GM12878 (cell line): ENCODE data around the gene UNC119. TPM values are rescaled to one million over a fixed set of nuclear protein-coding genes. Genes with fewer than 3 reads are reported as not detected.

ENCODE experiments used
- E2F8 ChIP-seq: fragments of 450-650 bp; IDR thresholded peaks from 2 replicates; pipeline ENCODE4 v1.6.1; 2018; ENCODE audit warnings: mild to moderate bottlenecking, low read depth, moderate library complexity; ENCODE audit not compliant: partially characterized antibody
- E4F1 ChIP-seq: fragments of 450-650 bp; IDR thresholded peaks from 2 replicates; pipeline ENCODE4 v1.6.1; 2018; ENCODE audit warnings: borderline replicate concordance, mild to moderate bottlenecking; ENCODE audit not compliant: partially characterized antibody
- ESRRA ChIP-seq: IDR thresholded peaks from 2 replicates; pipeline ENCODE4 v1.6.1; 2012; ENCODE audit warnings: mild to moderate bottlenecking, low read length, improper control_type of control experiment
- GABPA ChIP-seq: IDR thresholded peaks from 2 replicates; pipeline ENCODE4 v1.6.1; 2014; ENCODE audit warnings: antibody characterized with exemption, low read depth, mild to moderate bottlenecking, inconsistent platforms
- IKZF2 ChIP-seq, 2 experiments: fragments of 450-650 bp; IDR thresholded peaks; 2 replicates each; pipeline ENCODE4 v1.6.1; 2017; ENCODE audit warnings: mild to moderate bottlenecking in 2 of 2, moderate library complexity in 2 of 2
- IRF4 ChIP-seq: IDR thresholded peaks from 2 replicates; pipeline ENCODE4 v1.6.1; 2011; ENCODE audit warnings: low read depth, low read length
- NR2C1 ChIP-seq: fragments of 450-650 bp; IDR thresholded peaks from 2 replicates; pipeline ENCODE4 v1.6.1; 2017; ENCODE audit warnings: antibody characterized with exemption, mild to moderate bottlenecking, moderate library complexity
- NRF1 ChIP-seq: conservative IDR thresholded peaks from 2 replicates; pipeline ENCODE4 v1.6.1; 2011; ENCODE audit warnings: mild to moderate bottlenecking, low read depth, low read length, improper control_type of control experiment
- PBX3 ChIP-seq: IDR thresholded peaks from 2 replicates; pipeline ENCODE4 v1.6.1; 2011; ENCODE audit warnings: mild to moderate bottlenecking, low read depth, low read length, moderate library complexity; ENCODE audit not compliant: insufficient replicate concordance
- PRDM15 ChIP-seq: fragments of 450-650 bp; formaldehyde crosslinking; IDR thresholded peaks from 2 replicates; pipeline ENCODE4 v1.4.0; 2020; ENCODE audit warnings: mild to moderate bottlenecking, moderate library complexity
- RUNX3 ChIP-seq: IDR thresholded peaks from 2 replicates; pipeline ENCODE4 v1.6.1; 2012; ENCODE audit warnings: low read length, inconsistent platforms
- SPI1 ChIP-seq: IDR thresholded peaks from 2 replicates; pipeline ENCODE4 v1.6.1; 2011; ENCODE audit warnings: low read depth, mild to moderate bottlenecking, low read length, moderate library complexity, borderline replicate concordance; ENCODE audit not compliant: insufficient read depth
- SREBF1 ChIP-seq: IDR thresholded peaks from 2 replicates; pipeline ENCODE4 v1.6.1; 2012; ENCODE audit warnings: mild to moderate bottlenecking, low read length
- TCF3 ChIP-seq: IDR thresholded peaks from 2 replicates; pipeline ENCODE4 v1.6.1; 2012; ENCODE audit warnings: low read depth, mild to moderate bottlenecking, low read length, borderline replicate concordance; ENCODE audit not compliant: insufficient read depth
- WRNIP1 ChIP-seq: IDR thresholded peaks from 2 replicates; pipeline ENCODE4 v1.6.1; 2011; ENCODE audit warnings: low read depth, low read length, improper control_type of control experiment, borderline replicate concordance
- ZNF274 ChIP-seq: IDR thresholded peaks from one replicate; pipeline ENCODE4 v1.8.0; 2011; ENCODE audit not compliant: insufficient read length, insufficient read depth
- ZNF384 ChIP-seq: IDR thresholded peaks from 2 replicates; pipeline ENCODE4 v1.6.1; 2012; ENCODE audit warnings: low read depth, mild to moderate bottlenecking, low read length, improper control_type of control experiment, borderline replicate concordance
- polyA plus RNA-seq, 11 experiments: library from polyadenylated mRNA; depleted of rRNA in 4 of 11; unstranded in 6 of 11; stranded (reverse) in 5 of 11; fragments of >200 nt; fragmentation: Nextera tagmentation in 4 of 11; fragmentation: Illumina TruSeq in 1 of 11; extraction: Ambion mirVana in 4 of 11; extraction: Trizol in 1 of 11; gene quantifications; 1 replicate in 1 of 11; 2 replicates in 10 of 11; pipeline versions ENCODE4 v1.2.1 to v1.2.3, GENCODE V29; 2011 to 2016; ENCODE audit warnings: inconsistent platforms in 2 of 11, missing spikeins in 2 of 11, low read depth in 1 of 11
- total RNA-seq, 4 experiments: library from RNA; depleted of rRNA in 3 of 4; stranded (reverse); fragments of >200 nt in 3 of 4; fragmentation: Illumina TruSeq in 1 of 4; extraction: Trizol in 1 of 4; gene quantifications; 2 replicates each; pipeline versions ENCODE4 v1.2.1 to v1.2.3, GENCODE V29; 2013 to 2021

UNC119 gene
- total and polyA plus RNA-seq, 10 of the 15 experiments (the other 5 are each of a cell fraction or from before 2014, with no cell fraction given): 2.7 to 436 (median 57.8) TPM

- TF ChIP-seq NRF1: no peak
- no peak for TF ChIP-seq E4F1
- TF ChIP-seq ESRRA: no peak
- TF ChIP-seq PBX3: no peak
- no peak for TF ChIP-seq PRDM15 (CRISPR knock-in tag)
- TF ChIP-seq SPI1: peak; percentile 31; the same call in 1 of the 2 replicates
- no peak; a peak in 2 of 4 replicates for TF ChIP-seq IKZF2 (IDR thresholded peaks at IDR 0.05)
- TF ChIP-seq WRNIP1: no peak
- no peak for TF ChIP-seq ZNF384
- TF ChIP-seq GABPA: no peak
- TF ChIP-seq IRF4: no peak
- peak; percentile 50; the same call in 1 of the 2 replicates for TF ChIP-seq NR2C1
- TF ChIP-seq E2F8: no peak
- no peak for TF ChIP-seq SREBF1
- no peak for TF ChIP-seq ZNF274
- no peak; the same call in 1 of the 2 replicates for TF ChIP-seq RUNX3
- 0 out of 2 replicates have a peak, but pooled peaks have one; percentile 48 for TF ChIP-seq TCF3
Measured at GRCh38 chr17:28500712-28501379, 51.6 kb downstream of the UNC119 start (continued).
